C4-2B (cell line): ENCODE data around the gene ZBTB14.

Experiments used
- ZFX ChIP-seq: fragments of 450-650 bp; IDR thresholded peaks from 2 replicates; pipeline ENCODE4 v1.6.1; 2017
- TF ChIP-seq, protein P1 (sequence below): fragments of 450-650 bp; conservative IDR thresholded peaks from 2 replicates; pipeline ENCODE4 v1.5.1; 2017; ENCODE audit warnings: mild to moderate bottlenecking

DNA sequence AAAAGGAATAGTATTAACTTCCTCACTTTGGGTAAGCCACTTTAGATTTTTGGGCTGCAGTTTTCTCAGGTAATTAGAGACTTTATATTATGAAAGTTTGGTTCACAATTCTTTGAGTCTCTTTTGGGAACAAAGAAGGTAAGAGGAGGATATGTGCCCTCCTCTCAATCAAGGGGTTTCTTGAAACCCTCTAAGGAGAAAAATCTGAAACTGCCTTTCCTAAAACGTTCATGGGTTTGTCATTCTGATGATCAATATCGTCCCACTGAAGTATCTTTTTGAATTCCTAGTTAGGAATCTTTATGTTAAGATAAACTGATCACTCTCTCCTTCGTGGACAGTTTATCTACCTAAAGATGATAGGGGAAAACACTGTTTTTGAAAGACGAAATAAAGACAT is 56.1 kb downstream of the ZBTB14 start:
- TF ChIP-seq, protein P1, sequence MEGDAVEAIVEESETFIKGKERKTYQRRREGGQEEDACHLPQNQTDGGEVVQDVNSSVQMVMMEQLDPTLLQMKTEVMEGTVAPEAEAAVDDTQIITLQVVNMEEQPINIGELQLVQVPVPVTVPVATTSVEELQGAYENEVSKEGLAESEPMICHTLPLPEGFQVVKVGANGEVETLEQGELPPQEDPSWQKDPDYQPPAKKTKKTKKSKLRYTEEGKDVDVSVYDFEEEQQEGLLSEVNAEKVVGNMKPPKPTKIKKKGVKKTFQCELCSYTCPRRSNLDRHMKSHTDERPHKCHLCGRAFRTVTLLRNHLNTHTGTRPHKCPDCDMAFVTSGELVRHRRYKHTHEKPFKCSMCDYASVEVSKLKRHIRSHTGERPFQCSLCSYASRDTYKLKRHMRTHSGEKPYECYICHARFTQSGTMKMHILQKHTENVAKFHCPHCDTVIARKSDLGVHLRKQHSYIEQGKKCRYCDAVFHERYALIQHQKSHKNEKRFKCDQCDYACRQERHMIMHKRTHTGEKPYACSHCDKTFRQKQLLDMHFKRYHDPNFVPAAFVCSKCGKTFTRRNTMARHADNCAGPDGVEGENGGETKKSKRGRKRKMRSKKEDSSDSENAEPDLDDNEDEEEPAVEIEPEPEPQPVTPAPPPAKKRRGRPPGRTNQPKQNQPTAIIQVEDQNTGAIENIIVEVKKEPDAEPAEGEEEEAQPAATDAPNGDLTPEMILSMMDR = no peak
- TF ChIP-seq ZFX = no peak
